HUES48 (cell line): ENCODE measurements around the gene WDR38.

Experiments used
- H3K27ac ChIP-seq: one replicate; pipeline ENCODE4 v1.7.0; 2013; ENCODE audit warnings: low read depth, low read length, inconsistent platforms
- H3K27me3 ChIP-seq: 2 replicates; pipeline ENCODE4 v1.6.1; 2013; ENCODE audit warnings: mild to moderate bottlenecking, low read length; ENCODE audit not compliant: control insufficient read depth, insufficient read depth
- H3K36me3 ChIP-seq: 2 replicates; pipeline ENCODE4 v1.6.1; 2013; ENCODE audit warnings: low read length; ENCODE audit not compliant: control insufficient read depth, insufficient read depth
- H3K4me1 ChIP-seq: 2 replicates; pipeline ENCODE4 v1.6.1; 2013; ENCODE audit warnings: mild to moderate bottlenecking, low read length; ENCODE audit not compliant: control insufficient read depth, insufficient read depth
- H3K4me3 ChIP-seq: 2 replicates; pipeline ENCODE4 v1.5.1; 2013; ENCODE audit warnings: mild to moderate bottlenecking, low read depth, low read length
- H3K9ac ChIP-seq: 2 replicates; pipeline ENCODE4 v1.6.1; 2013; ENCODE audit warnings: mild to moderate bottlenecking, low read depth, low read length, moderate library complexity
- H3K9me3 ChIP-seq: 2 replicates; pipeline ENCODE4 v1.6.1; 2013; ENCODE audit warnings: low read length; ENCODE audit not compliant: control insufficient read depth, insufficient read depth

Gene WDR38

GRCh38 chr9:124852121-124852828 lies 985 bp upstream of the WDR38 start:
- Histone ChIP-seq H3K27me3 (no peaks in the 10 kb centered on the region), H3K36me3 (peaks cover 6% of the 10 kb centered on the region), H3K27ac (no peak overlapping the region), H3K4me3 (peak overlapping the region; percentile 59; the same call in 1 of the 2 replicates), H3K4me1 (0 out of 2 replicates have a peak, but pooled peaks cover 3% of the 10 kb centered on the region), H3K9me3 (no peaks in the 10 kb centered on the region), H3K9ac (no peak overlapping the region)

- Histone ChIP-seq H3K27me3 (no peaks in the 10 kb centered on the region), H3K27ac (no peak overlapping the region), H3K9me3 (no peaks in the 10 kb centered on the region), H3K9ac (peak overlapping the region; percentile 42; the same call in 1 of the 2 replicates), H3K4me1 (0 out of 2 replicates have a peak, but pooled peaks cover 3% of the 10 kb centered on the region), H3K36me3 (peaks cover 20% of the 10 kb centered on the region), H3K4me3 (peak overlapping the region; percentile 59)
These were observed 414 bp downstream of the WDR38 start for GRCh38 chr9:124853605-124854143.

GRCh38 chr9:124854161-124854560 lies 901 bp downstream of the WDR38 start:
- Histone ChIP-seq H3K4me3 (no peak overlapping the region), H3K27ac (no peak overlapping the region), H3K9me3 (no peaks in the 10 kb centered on the region), H3K36me3 (peaks cover 25% of the 10 kb centered on the region), H3K27me3 (no peaks in the 10 kb centered on the region), H3K4me1 (0 out of 2 replicates have a peak, but pooled peaks cover 3% of the 10 kb centered on the region), H3K9ac (no peak overlapping the region)

- Histone ChIP-seq H3K36me3 (peaks cover 31% of the 10 kb centered on the region), H3K9me3 (no peaks in the 10 kb centered on the region), H3K27ac (no peak overlapping the region), H3K4me3 (no peak overlapping the region), H3K9ac (no peak overlapping the region), H3K27me3 (no peaks in the 10 kb centered on the region), H3K4me1 (0 out of 2 replicates have a peak, but pooled peaks cover 3% of the 10 kb centered on the region)
These were observed 1.6 kb downstream of the WDR38 start for GRCh38 chr9:124854822-124855221.

GRCh38 chr9:124855566-124855943 lies 2.3 kb downstream of the WDR38 start:
- Histone ChIP-seq H3K9ac (no peak overlapping the region), H3K27me3 (no peaks in the 10 kb centered on the region), H3K9me3 (no peaks in the 10 kb centered on the region), H3K4me1 (peaks cover 7% of the 10 kb centered on the region; the same call in 1 of the 2 replicates), H3K36me3 (peaks cover 39% of the 10 kb centered on the region), H3K4me3 (no peak overlapping the region), H3K27ac (peak overlapping the region; percentile 73)

GRCh38 chr9:124855944-124856765 lies 2.9 kb downstream of the WDR38 start:
- H3K4me1 ChIP-seq: peaks cover 8% of the 10 kb centered on the region; the same call in 1 of the 2 replicates
- no peak overlapping the region for H3K9ac ChIP-seq
- H3K27ac ChIP-seq: peak overlapping the region; percentile 73
- peaks cover 45% of the 10 kb centered on the region for H3K36me3 ChIP-seq
- no peaks in the 10 kb centered on the region for H3K27me3 ChIP-seq
- no peak overlapping the region for H3K4me3 ChIP-seq
- no peaks in the 10 kb centered on the region for H3K9me3 ChIP-seq

GRCh38 chr9:124857533-124858162 lies 4.4 kb downstream of the WDR38 start:
- peak overlapping the region; percentile 8 for H3K27ac ChIP-seq

GRCh38 chr9:124858330-124859046 lies 5.2 kb downstream of the WDR38 start:
- no peaks in the 10 kb centered on the region for H3K9me3 ChIP-seq
- no peak overlapping the region for H3K4me3 ChIP-seq
- H3K4me1 ChIP-seq: peaks cover 4% of the 10 kb centered on the region; the same call in 1 of the 2 replicates
- peak overlapping the region; percentile 33 for H3K27ac ChIP-seq
- H3K36me3 ChIP-seq: peaks cover 46% of the 10 kb centered on the region
- H3K27me3 ChIP-seq: no peaks in the 10 kb centered on the region
- H3K9ac ChIP-seq: no peak overlapping the region

More at GRCh38 chr9:124857533-124858162, 4.4 kb downstream of the WDR38 start:
- H3K36me3 ChIP-seq: peaks cover 46% of the 10 kb centered on the region
- H3K4me1 ChIP-seq: peaks cover 5% of the 10 kb centered on the region; the same call in 1 of the 2 replicates
- no peak overlapping the region for H3K9ac ChIP-seq
- H3K9me3 ChIP-seq: no peaks in the 10 kb centered on the region
- H3K27me3 ChIP-seq: no peaks in the 10 kb centered on the region
- H3K4me3 ChIP-seq: no peak overlapping the region

GRCh38 chr9:124859803-124860581 lies 6.7 kb downstream of the WDR38 start:
- H3K9ac ChIP-seq: 0 out of 2 replicates have a peak overlapping the region, but pooled peaks have one; percentile 18
- peaks cover 4% of the 10 kb centered on the region; the same call in 1 of the 2 replicates for H3K4me1 ChIP-seq
- H3K27ac ChIP-seq: peak overlapping the region; percentile 32
- no peaks in the 10 kb centered on the region for H3K27me3 ChIP-seq
- no peaks in the 10 kb centered on the region for H3K9me3 ChIP-seq
- H3K4me3 ChIP-seq: peak overlapping the region; percentile 88
- peaks cover 46% of the 10 kb centered on the region for H3K36me3 ChIP-seq
